DMS 273 (cell line): Measurements from ENCODE around the gene NCK2.

Experiments
- DNase-seq: peaks from one replicate; lab custom pipeline; 2025; ENCODE audit not compliant: unreplicated experiment; lab: John Stamatoyannopoulos, UW

Gene NCK2

DNA sequence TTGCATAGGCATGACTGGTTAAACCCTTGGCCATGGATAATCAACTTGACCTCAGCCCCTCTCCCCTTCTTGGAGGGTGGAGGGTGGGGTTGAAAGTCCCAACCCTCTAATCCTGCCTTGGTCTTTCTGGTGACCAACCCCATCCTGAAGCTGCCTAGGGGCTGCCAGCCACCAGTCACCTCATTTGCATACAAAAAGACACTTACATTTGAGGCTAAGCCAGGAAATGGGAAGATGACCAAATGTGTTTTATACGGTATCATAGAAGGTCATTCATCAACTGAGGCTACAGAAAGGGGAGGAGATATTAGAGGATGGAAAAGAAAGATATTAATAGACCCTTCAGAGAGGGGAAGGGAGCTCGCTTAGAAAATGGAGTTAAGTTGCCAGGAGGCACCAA, 96.8 kb downstream of the NCK2 start:
- DNase-seq, result no peak

DNA sequence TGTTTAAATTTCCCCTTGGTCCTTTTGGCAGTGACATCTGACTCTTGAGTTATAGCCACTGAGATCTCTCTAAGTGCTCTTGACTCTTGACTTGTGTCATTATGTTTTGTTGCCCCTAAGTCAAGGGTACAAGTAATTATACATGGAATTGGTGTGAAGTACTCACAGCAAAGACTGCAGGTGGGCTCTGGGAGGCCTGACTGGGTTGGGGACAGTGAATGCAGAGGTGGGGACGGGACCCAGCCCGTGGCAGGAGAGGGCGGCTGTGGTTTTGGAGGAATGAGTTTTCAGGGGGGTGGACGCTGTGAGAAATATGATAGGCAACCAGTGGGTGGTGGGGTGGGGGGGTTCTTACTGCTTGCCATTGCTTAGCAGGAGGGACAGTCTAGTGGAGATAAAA, 97.8 kb downstream of the NCK2 start:
- DNase-seq, result no peak

DNA sequence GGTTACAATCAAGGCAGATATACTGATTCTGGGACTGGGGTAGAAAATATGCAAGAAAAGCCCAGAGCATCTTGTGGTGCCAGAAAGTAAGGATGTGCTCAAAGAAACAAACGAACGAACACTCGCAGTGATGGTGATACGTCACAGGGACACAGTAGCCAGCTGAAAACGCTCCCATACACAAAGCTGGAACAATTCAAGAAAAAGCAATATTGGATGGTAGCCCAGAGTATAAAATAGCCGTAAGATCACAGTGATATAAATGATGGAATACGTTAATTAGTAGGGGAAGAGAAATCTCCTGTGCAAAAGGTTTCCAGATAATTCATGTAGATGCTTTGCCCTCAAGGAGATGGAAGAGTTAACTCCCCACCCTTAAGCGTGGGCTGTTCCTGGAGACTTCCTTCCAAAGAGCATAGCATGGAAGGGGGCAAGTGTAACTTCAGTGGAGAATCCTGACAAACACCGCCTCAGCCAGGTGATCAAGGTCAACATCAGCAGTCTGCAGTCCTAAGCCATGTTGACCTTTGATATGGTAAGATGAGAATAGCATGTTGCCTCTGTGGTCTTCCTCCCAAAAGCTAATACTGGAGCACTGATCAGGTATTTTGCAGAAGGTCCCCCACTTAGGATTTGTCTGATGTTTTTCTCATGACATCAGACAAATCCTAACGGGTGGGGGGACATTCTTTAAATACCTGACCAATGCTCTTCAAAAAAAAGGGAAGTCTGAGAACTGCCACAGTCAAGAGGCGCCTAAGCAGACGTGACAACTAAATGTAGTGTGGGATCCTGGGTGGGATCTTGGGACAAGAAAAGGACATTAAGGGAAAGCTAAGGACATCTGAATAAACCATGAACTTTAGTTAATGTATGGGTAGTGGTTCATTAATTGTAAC, 99.0 kb downstream of the NCK2 start:
- no peak for DNase-seq

DNA sequence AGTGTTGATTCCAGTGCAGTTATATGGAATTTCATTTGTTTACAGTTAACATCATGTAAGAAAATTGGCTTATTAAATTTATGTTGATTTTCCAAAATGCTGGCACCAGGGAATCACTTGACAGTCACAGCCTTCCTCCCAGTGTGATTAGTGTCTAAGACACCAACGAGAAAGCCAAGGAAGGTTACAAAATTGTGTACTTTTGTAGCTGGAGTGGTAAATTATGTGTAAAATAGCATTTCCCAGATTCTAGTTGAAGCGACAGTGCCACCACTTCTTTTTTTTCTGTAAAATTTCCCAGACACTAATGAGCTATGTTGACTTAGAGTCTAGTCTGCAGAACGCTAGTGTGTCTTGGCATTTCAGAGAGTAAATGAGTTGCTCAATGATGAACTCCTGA, 101.3 kb downstream of the NCK2 start:
- no peak for DNase-seq

DNA sequence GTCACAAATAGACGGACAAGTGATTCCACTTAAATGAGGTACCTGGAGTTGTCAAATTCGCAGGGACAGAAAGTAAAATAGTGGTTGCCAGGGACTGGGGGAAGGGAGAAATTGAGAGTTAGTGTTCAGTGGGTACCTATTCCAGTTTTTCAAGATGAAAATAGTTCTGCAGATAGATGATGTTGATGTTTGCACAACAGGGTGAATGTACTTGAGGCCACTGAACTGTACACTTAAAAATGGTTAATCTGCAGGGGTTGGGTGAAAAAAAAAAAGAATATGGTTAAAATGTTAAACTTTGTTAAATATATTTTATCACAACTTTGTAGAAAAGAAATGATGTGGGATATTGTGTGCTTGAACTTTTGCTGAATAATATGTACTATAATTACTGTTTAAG, 102.3 kb downstream of the NCK2 start:
- no peak for DNase-seq

DNA sequence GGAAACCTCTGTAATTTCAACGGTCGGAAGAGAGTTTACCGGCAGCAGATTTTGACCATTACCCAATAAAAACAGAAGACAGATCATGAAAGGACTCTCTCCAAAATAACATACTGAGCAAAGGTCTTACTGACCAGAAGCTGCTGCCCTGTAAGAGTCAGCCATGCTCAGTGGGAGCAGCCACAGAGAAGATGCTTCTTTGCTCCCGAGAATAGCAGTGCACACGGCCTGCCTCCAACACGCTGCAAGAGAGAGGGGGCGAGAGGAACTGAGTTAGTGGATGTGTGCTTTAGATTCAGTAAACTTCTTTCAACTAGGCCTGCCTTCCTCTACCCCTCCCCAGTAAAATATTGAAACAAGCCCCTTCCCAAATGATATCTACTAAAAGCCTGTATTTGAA, 103.7 kb downstream of the NCK2 start:
- no peak for DNase-seq

DNA sequence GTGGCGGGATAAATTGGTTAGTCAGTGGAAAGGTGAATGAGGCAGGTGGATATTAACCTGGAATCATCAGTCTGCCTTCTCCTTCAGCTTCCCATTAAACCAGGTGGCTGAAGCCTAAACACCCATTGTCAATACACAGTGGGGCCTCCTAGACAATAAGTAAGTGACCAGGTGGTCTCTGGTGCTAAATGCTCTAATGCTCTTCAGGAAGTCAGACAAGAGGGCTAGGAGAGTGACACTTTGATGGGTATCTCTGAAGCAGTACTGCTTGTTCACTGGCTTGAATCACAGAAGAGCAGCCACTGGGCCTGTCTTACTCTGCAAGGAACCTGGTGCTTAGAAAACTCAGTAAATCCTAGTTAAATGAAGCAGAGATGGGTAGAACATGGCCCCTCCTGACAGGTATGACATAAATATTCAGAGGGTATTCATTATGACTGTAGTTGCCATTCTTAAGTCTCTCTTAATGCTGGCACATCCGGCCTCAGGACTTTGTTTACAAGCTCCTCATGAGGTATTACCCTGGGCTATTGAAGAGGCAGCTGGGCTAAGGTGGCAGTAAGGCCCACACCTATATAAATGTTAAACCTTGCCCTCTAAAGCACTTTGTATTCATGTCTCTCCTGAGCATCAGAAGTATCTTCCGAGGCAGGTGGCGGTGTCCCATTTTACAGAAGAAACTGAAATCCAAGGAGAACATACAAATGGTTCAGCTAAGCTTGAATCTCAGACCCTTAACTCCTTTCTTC, 104.9 kb downstream of the NCK2 start:
- no peak for DNase-seq

DNA sequence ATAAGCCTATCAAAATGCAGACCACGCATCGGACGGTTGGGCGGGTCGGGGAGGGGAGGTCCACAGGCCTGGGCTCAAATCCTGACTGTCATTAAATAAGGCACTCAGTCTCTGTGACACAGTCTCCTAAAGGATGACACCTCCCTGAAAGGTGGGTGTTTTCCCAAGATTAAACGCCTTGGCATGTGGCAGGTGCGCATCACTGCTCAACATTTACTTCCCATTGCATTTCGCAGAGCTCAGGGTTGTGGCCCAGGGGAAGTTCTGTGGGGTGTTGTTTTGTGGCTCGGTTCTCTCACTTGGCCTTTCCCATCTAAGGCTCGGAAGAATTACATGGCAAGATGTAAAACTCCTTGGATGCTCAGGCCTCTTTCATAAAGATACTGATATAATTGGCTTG, 107.4 kb downstream of the NCK2 start:
- no peak for DNase-seq

DNA sequence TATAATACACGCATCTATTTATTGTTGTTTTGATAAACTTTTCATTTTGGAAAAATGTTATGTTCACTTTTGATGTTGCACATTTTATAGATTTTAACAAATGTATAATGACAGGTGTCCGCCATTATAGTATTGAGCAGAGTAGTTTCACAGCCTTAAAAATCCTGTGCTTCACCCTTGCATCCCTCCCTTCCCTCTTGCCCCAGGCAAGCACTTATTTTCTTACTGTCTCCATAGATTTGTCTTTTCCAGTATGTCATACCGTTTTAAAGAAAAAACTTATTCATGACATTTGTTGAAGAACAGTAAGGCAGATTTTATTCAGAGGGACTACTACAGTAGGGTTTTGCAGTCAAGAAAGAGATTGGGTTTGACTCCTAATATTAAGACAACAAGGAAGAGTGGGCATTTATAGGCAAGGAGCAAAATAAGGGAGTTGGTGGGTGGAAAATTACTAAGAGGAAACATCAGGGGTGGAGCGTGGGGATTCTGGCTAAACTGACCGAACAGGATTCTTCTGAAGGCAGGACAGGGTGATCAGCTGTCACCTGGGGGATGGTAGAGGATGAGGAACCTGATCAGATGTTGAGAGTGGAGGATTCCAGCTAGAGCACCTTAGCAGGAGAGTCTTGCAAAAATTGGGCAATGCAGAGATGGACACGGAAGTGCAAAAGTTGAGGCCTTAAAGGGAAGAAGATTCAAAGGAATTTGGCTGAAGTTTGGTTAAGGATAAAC, 108.8 kb downstream of the NCK2 start:
- DNase-seq, result no peak

DNA sequence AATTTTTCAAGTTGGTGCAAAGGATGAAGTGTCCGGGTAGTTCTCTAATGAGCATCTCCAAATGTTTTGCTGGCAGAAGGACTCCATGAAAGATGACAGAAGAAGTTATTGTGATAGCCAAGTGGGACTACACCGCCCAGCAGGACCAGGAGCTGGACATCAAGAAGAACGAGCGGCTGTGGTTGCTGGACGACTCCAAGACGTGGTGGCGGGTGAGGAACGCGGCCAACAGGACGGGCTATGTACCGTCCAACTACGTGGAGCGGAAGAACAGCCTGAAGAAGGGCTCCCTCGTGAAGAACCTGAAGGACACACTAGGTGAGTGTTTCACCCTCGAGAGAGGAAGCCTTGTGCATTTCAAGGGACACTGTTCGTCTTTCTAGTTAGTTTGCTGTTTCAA, 110.3 kb downstream of the NCK2 start:
- DNase-seq, result no peak

DNA sequence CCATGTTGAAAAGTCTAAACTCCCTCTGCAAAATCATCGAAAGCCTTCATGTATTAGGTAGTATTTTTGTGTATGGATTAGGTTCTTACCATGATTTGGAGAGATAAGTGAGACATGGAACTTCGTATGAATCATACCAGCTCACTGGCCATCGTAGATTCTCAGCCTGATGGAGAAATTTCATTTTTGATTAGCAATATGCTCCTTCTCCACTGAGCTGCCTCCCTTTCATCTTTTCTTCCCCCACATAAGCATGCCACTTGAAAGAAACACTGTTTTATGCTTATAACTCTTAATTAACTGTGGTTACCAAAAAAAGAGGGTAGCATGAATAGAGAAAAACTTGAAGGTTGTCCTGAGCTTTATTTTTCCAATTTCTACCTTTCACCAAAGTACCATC, 111.9 kb downstream of the NCK2 start:
- DNase-seq, result peak; percentile 12

DNA sequence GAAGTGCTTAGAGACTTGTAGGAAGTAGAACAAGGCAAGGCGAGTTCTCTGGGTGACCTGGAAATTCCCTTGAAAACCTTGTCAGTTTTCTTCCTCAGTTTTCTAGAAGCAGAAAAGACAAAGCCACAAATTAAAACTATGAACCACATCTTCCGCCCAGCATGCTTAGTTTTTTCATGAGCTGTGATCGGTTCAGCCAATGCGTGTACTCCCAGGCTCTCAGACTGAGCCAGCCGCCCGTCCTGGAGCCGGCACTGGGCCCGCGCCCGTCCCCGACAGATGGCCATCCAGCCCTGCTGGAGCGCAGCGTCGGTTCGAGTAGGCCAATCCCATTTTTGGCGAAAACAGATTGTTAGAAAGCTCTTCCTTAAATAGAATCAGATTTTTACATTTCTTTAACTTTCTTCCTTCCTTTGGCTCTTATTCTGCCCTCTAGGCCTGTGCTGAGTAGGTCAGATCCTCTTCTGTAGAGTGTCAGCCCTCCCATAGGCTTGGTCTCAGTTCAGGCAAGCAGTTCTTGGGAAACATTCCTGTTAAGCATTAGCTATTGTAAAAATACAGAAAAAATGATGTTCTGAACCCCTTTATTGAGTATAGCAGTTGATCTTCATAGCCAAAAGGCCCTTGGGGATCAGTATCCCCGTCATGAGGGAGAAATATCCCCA, 112.5 kb downstream of the NCK2 start:
- DNase-seq, result peak; percentile 91

DNA sequence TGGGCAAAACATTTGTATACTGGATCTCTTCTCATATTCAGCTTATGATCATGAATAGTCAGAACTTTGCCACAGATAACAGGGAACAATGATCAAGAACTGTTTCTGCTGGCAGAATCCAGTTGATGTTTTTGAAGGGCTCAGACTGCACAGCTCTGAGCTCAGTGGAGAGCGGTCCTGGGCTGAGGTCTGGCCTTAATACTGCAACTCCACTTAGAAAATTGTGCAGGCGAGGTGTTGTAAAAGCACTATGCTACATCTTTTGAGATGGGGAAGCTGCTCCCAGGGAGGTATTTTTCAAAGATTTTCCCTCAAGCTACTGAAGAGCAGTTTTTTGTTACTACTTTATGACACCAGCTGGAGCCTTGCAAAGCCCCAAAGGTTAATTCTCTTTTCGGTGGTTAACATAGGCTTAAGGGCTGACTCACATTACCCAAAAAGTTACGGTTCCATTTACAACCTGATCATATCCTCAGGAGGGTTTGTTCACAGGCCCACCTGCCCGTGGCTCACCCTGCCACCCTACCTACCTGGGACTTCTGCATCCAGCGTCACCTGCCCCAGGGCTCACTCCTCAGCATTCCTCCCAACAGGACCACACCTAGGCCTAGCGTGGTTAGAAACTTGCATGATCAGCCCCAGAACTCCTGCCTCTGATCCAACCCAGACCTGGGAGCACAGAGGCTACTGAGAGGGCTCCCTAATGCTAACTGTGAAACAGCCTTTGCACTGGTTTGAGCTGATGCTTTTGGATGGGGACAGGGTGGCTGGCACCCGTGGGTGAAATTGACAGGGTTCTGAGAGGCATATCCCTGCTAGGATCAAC, 114.4 kb downstream of the NCK2 start:
- DNase-seq, result no peak

DNA sequence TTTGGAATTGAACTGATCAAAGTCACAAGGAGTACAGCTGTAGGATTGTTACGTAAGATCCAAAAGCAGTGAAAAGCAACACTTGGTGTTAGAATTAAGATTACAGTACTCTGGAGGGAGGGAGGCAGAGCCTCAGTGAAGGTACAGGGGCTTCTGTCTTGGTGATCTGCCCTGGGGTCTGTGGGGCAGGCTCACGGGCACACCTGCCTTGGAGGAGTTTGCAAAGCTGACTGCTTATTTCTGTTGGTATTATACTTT, 114.9 kb downstream of the NCK2 start:
- DNase-seq, result no peak

DNA sequence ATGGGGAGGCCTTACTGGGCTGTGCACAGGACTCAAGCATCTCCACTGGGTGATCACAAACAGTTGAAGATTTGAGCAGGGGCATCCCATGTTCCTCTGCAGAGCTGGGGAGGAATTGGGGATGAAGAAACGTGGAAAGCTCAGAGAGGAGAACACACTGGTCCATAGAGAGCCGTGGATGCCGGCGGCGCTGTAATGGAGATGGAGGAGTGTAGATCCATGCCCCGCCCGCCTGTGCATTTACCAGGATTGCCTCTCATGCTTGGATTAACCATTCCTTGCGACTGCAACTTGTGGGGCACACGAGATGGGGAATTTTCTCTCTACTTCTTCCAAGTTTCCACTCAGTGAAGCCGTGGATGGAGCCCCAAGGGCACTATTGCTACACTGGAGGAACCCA, 115.9 kb downstream of the NCK2 start:
- DNase-seq, result no peak

DNA sequence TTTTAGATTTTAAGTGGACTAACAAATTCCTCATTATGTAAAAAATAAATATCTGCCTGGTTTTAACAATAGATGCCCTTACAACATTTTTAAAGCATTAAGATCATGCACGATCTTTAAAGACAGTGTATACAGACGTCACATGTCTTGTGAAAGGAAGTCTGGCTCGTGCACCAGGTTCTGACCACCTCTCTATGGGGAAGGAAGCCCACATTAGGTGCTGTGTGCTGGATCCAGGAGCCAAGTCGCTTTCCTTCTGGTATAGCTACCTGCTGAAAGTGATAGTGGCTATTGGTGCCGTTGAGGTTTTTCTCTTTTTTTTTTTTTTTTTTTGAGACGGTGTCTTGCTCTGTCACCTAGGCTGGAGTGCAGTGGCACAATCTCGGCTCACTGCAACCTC, 116.5 kb downstream of the NCK2 start:
- DNase-seq, result no peak

DNA sequence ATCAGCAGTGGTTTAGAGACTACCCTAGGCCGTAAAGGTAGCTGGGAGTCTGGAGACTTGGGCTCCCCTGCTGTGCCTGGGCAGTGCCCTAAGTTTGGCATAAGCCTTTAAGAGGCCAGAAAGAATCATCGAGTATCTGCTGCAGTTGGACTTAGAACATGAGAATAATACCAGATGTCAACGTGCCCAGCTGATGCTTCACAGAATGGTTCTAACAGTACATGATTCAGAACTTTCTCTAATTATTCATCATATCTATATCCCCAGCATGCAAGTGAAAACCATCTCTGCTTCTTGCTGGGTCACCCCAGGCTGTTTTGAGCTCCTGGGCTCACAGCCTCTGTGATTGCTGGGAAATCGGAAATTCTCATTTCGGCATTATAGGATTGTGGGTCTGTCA, 118.1 kb downstream of the NCK2 start:
- no peak for DNase-seq

DNA sequence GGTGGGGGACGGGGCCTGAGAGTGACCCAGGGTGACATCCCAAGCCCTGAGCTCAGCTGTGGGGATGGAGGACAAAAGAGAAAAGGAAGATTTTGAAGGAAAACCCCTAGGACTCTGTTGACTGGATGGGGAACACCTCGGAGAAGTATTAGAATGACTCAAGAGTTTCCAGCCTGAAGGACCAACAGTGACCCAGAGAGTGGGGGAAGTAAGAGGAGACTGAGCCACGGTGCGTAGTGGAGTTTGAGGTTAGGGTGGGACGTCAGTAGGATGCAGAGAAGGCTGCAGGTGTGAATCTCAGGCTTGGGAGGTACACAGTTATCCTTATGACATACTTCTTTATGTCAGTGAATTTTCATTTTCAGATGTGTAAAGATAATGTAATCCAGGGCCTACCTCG, 119.5 kb downstream of the NCK2 start:
- DNase-seq, result no peak

DNA sequence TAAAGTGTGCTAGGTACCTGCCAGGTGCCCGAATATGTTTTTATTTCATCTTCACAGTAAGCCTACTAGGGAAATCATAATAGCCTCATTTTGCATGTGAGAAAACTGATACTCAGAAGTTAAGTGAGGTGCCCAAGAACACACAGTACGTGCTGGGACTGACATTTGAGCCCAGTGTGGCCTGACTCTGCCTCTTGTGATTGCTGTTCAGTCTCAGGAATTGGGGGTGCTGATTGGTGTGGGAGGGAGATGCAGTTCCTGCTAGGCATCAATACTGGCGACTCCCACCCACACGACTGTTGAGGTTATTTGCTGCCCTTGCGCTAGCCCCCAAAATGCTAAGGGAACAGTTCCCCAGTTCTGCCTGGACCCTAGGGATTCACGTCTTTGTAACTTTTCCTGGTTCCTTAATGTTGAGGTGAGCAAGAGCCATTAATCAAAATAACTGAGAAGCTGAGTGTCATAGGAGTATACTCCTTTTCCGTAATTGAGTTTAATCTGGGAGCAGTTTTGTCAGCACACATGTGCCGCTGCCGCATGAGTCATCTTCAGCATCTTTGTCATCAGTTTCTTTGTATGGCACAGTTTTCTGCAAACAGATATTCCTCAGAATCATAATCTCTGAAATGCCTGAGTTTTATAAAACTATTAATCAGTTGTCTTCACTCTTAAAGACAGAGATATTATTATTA, 120.7 kb downstream of the NCK2 start:
- no peak for DNase-seq
